ENCODE results near the gene CDC7. TPM values are rescaled to one million over a fixed set of nuclear protein-coding genes. Genes with fewer than 3 reads are reported as not detected.

Gene CDC7
- total and polyA plus RNA-seq, 2 of the 13 experiments (the other 11 are each of a cell fraction or from before 2014, with no cell fraction given): 2.5 to 12.6 TPM

DNA sequence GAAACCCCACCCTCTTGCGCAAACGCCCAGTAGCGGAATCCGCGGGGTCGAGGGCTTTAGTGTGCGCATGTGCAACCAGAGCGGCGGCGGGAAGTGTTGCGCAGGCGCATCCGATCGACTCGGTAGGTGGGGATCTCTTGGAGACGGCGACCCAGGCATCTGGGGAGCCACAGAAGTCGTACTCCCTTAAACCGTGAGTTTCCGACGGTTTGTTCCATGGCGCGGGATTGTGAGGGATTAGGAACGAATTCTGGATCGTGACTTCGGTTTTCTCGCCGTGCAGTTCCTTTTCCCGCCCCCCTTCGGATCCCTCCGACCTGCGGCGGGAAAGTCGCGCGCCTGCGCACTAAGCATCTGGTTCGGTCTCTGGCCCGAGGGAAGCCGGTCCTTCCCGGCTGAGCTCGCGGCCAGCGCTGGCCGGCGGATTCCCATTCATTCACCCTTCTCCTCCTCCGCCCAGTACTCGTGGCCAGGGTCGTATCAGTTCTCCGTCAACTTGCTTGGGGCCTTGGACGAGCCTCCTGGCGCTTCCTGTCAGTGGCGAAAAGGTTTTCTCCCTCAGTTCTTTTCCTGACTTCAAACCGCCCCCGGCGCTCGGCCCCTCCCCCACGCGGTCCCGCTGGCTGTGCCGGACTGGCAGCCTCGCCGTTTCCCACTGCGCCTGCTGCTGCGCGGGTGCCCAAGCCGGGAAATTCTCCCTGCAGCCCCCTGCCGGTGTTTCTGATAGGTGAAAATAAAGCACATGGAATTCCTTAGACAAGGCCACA is at the start of gene CDC7 (continued):
- TF ChIP-seq, protein P1, sequence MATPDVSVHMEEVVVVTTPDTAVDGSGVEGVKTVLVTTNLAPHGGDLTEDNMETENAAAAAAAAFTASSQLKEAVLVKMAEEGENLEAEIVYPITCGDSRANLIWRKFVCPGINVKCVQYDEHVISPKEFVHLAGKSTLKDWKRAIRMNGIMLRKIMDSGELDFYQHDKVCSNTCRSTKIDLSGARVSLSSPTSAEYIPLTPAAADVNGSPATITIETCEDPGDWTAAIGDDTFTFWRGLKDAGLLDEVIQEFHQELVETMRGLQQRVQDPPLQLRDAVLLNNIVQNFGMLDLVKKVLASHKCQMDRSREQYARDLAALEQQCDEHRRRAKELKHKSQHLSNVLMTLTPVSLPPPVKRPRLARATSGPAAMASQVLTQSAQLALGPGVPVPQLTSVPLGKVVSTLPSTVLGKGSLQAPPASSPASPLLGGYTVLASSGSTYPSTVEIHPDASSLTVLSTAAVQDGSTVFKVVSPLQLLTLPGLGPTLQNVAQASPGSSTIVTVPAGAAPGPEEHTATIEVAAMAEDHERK (CRISPR knock-in tag; IDR thresholded peaks at IDR 0.05; ENCODE audit: low read depth): no peak; the same call in 1 of the 2 replicates
- TF ChIP-seq HOXD1 (CRISPR knock-in tag; IDR thresholded peaks at IDR 0.05) (0 out of 2 replicates have a peak, but pooled peaks have one; percentile 18), ZNF280D (CRISPR knock-in tag; IDR thresholded peaks at IDR 0.05) (peak; percentile 60; the same call in 1 of the 2 replicates), ASH2L (IDR thresholded peaks at IDR 0.05; ENCODE audit: insufficient read length, low read depth, low read length) (peak; percentile 79), TOPORS (CRISPR knock-in tag; IDR thresholded peaks at IDR 0.05) (no peak), GABPB1 (CRISPR knock-in tag; IDR thresholded peaks at IDR 0.05) (peak; percentile 62; the same call in 1 of the 2 replicates), KMT2B (CRISPR knock-in tag; IDR thresholded peaks at IDR 0.05) (peak; percentile 34), ZNF446 (CRISPR knock-in tag; IDR thresholded peaks at IDR 0.05) (peak; percentile 42; the same call in 1 of the 2 replicates), ZNF83 (CRISPR knock-in tag; IDR thresholded peaks at IDR 0.05; ENCODE audit: borderline replicate concordance) (no peak), ZNF232 (CRISPR knock-in tag; IDR thresholded peaks at IDR 0.05; ENCODE audit: borderline replicate concordance) (peak; percentile 37; the same call in 1 of the 2 replicates), U2AF1 (optimal IDR thresholded peaks at IDR 0.05; ENCODE audit: low read depth, low read length) (peak; percentile 24), RARA (CRISPR knock-in tag; IDR thresholded peaks at IDR 0.05) (no peak), STAT5B (CRISPR knock-in tag; IDR thresholded peaks at IDR 0.05) (0 out of 2 replicates have a peak, but pooled peaks have one; percentile 0), KMT2A (CRISPR knock-in tag; IDR thresholded peaks at IDR 0.05) (peak; percentile 36; the same call in 1 of the 2 replicates)

All from HepG2 (cell line).